Keratinocyte (primary cell): ENCODE data around the gene PIGC. TPM values are rescaled to one million over a fixed set of nuclear protein-coding genes. Genes with fewer than 3 reads are reported as not detected.

Experiments
- DNase-seq: peaks from one replicate; pipeline ENCODE4 v3.0.0-alpha.2; 2011; ENCODE audit warnings: low read depth, missing footprints, low spot score
- FAIRE-seq: peaks from 2 replicates; lab custom pipeline; 2011; peaks lifted over from hg19 to GRCh38; lab: Jason Lieb, UNC
- H2AFZ ChIP-seq: 2 replicates; pipeline ENCODE4 v1.6.0; 2012; ENCODE audit warnings: low read length, control low read depth, inconsistent platforms; ENCODE audit not compliant: control insufficient read depth
- H3K27ac ChIP-seq: 2 replicates; pipeline ENCODE4 v1.5.1; 2011; ENCODE audit warnings: low read length; ENCODE audit not compliant: control insufficient read depth, insufficient read depth
- H3K27me3 ChIP-seq: 3 replicates; pipeline ENCODE4 v1.6.0; 2011; ENCODE audit warnings: low read length; ENCODE audit not compliant: control insufficient read depth, insufficient read depth; ENCODE audit errors: extremely low read depth
- H3K36me3 ChIP-seq, 2 experiments: 2 replicates in 1 of 2; 3 replicates in 1 of 2; pipeline ENCODE4 v1.5.1; 2011; ENCODE audit warnings: low read length in 2 of 2, mild to moderate bottlenecking in 1 of 2; ENCODE audit not compliant: control insufficient read depth in 2 of 2, insufficient read depth in 2 of 2; ENCODE audit errors: extremely low read depth in 1 of 2
- H3K4me1 ChIP-seq: 3 replicates; pipeline ENCODE4 v1.5.1; 2011; ENCODE audit warnings: low read length; ENCODE audit not compliant: control insufficient read depth, insufficient read depth; ENCODE audit errors: extremely low read depth
- H3K4me2 ChIP-seq: 3 replicates; pipeline ENCODE4 v1.6.0; 2011; ENCODE audit warnings: low read depth, low read length; ENCODE audit not compliant: control insufficient read depth, insufficient read depth; ENCODE audit errors: extremely low read depth
- H3K4me3 ChIP-seq, 3 experiments: fragments of 200-600 bp in 1 of 3; sonication (generic) in 1 of 3; 2 replicates in 2 of 3; 3 replicates in 1 of 3; pipeline ENCODE4 v1.5.1; 2011 to 2016; ENCODE audit warnings: low read length in 3 of 3, mild to moderate bottlenecking in 3 of 3, control low read depth in 2 of 3, inconsistent platforms in 1 of 3, low read depth in 1 of 3, mixed read lengths in 1 of 3, mixed run types in 1 of 3, moderate library complexity in 1 of 3; ENCODE audit not compliant: control insufficient read depth in 2 of 3, insufficient read depth in 2 of 3; ENCODE audit errors: extremely low read depth in 1 of 3
- H3K79me2 ChIP-seq: 2 replicates; pipeline ENCODE4 v1.6.0; 2012; ENCODE audit warnings: low read length; ENCODE audit not compliant: control insufficient read depth, insufficient read depth
- H3K9ac ChIP-seq: 3 replicates; pipeline ENCODE4 v1.6.0; 2011; ENCODE audit warnings: low read length; ENCODE audit not compliant: control insufficient read depth, insufficient read depth; ENCODE audit errors: extremely low read depth
- H3K9me1 ChIP-seq: 3 replicates; pipeline ENCODE4 v1.6.0; 2011; ENCODE audit warnings: low read length; ENCODE audit not compliant: control insufficient read depth, insufficient read depth; ENCODE audit errors: extremely low read depth
- H3K9me3 ChIP-seq: 2 replicates; pipeline ENCODE4 v1.5.1; 2012; ENCODE audit warnings: low read depth, low read length; ENCODE audit not compliant: control insufficient read depth
- H4K20me1 ChIP-seq: 3 replicates; pipeline ENCODE4 v1.6.0; 2011; ENCODE audit warnings: low read length; ENCODE audit not compliant: control insufficient read depth, insufficient read depth; ENCODE audit errors: extremely low read depth
- EZH2 ChIP-seq: IDR thresholded peaks from one replicate; pipeline ENCODE4 v1.6.1; 2012; ENCODE audit warnings: inconsistent platforms, mild to moderate bottlenecking, low read length, moderate library complexity
- dilution Hi-C: fragments of 300-500 bp; cut with MboI; formaldehyde crosslinking; loops from one replicate; pipeline ENCODE4 v1.7.0; 2020; ENCODE audit warnings: low sequenced_read_pairs; ENCODE audit not compliant: extremely low pct_ligation_motif_present
- polyA plus RNA-seq, 5 experiments: library from polyadenylated mRNA; depleted of rRNA in 3 of 5; stranded (reverse) in 3 of 5; stranded (forward) in 1 of 5; unstranded in 1 of 5; fragments of >200 nt; gene quantifications; 1 replicate in 1 of 5; 2 replicates in 3 of 5; 3 replicates in 1 of 5; pipeline versions ENCODE4 v1.2.1 to v1.2.3, GENCODE V29; 2011 to 2012; ENCODE audit warnings: missing spikeins in 2 of 5, low read depth in 1 of 5, low replicate concordance in 1 of 5
- TF ChIP-seq, protein P1 (sequence below), 3 experiments: IDR thresholded peaks in 1 of 3; conservative IDR thresholded peaks in 1 of 3; optimal IDR thresholded peaks in 1 of 3; 2 replicates in 2 of 3; 3 replicates in 1 of 3; pipeline versions ENCODE3 to v1.5.1; 2011; ENCODE audit warnings: low read length in 3 of 3, mild to moderate bottlenecking in 3 of 3, moderate library complexity in 2 of 3, control low read depth in 1 of 3, inconsistent platforms in 1 of 3; ENCODE audit not compliant: insufficient read depth in 2 of 3; ENCODE audit errors: extremely low read depth in 1 of 3

PIGC gene
- polyA plus RNA-seq, 1 donor (not counting 4 experiments of a cell fraction or from before 2014, with no cell fraction given): 21.6 TPM

DNA sequence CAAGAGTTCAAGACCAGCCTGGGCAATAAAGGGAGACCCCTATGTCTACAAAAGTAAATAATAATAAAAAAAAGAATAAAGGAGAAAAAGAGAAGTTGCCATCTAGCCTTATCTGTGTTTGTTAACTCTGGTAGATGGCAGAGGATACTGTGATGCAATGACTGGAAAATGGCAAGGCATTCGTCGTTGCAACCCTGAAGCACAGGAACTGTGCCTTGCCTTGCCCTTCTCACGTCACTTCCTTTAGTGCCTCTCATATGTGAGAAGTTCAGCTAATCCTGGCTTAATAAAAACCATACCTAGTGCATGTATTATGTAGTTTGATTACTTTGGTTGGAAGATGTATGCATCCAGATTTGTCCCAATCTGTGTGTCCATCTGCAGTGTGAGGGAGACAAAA lies 25.8 kb upstream of the PIGC start:
- H3K79me2 ChIP-seq: no peaks in the 10 kb centered on the region
- peaks cover 24% of the 10 kb centered on the region for H3K4me1 ChIP-seq
- H2AFZ ChIP-seq: no peak overlapping the region
- no peaks in the 10 kb centered on the region for H3K9me1 ChIP-seq
- no peak for FAIRE-seq
- H3K4me2 ChIP-seq: no peak overlapping the region
- dilution Hi-C loops: no loop called here
- H4K20me1 ChIP-seq: no peaks in the 10 kb centered on the region
- no peaks in the 10 kb centered on the region for H3K9me3 ChIP-seq
- no peaks in the 10 kb centered on the region for H3K27me3 ChIP-seq
- H3K4me3 ChIP-seq: no peak overlapping the region
- H3K9ac ChIP-seq: no peak overlapping the region
- H3K36me3 ChIP-seq: no peaks in the 10 kb centered on the region
- DNase-seq: no peak
- no peak for TF ChIP-seq EZH2
- TF ChIP-seq, protein P1, sequence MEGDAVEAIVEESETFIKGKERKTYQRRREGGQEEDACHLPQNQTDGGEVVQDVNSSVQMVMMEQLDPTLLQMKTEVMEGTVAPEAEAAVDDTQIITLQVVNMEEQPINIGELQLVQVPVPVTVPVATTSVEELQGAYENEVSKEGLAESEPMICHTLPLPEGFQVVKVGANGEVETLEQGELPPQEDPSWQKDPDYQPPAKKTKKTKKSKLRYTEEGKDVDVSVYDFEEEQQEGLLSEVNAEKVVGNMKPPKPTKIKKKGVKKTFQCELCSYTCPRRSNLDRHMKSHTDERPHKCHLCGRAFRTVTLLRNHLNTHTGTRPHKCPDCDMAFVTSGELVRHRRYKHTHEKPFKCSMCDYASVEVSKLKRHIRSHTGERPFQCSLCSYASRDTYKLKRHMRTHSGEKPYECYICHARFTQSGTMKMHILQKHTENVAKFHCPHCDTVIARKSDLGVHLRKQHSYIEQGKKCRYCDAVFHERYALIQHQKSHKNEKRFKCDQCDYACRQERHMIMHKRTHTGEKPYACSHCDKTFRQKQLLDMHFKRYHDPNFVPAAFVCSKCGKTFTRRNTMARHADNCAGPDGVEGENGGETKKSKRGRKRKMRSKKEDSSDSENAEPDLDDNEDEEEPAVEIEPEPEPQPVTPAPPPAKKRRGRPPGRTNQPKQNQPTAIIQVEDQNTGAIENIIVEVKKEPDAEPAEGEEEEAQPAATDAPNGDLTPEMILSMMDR (optimal IDR thresholded peaks at IDR 0.05 in 1 of 3, IDR thresholded peaks at IDR 0.05 in 1 of 3, conservative IDR thresholded peaks at IDR 0.05 in 1 of 3; ENCODE audit: extremely low read depth in 1 of 3, insufficient read depth in 2 of 3, low read length in 3 of 3): no peak
- no peak overlapping the region for H3K27ac ChIP-seq

DNA sequence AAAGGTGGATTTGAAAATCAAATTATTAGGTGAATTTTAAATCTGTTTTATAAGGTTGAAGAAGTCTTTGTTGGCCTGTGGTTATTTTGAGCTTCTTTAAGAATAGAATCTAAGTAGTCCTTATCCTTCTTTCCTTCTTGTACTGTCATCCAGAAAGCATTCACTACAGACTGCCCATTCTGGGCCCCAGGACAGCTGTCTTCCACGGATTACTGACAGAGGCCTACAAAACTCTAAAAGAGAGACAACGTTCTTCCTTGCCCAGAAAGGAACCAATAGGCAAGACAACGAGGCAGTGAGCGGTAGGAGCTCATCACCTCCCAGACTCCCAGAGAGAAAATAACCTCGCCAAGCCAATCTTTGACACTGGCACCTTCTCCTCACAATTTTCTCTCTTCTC lies 24.4 kb upstream of the PIGC start:
- no peak for DNase-seq
- H3K4me3 ChIP-seq: no peak overlapping the region
- dilution Hi-C loops: no loop called here
- no peaks in the 10 kb centered on the region for H4K20me1 ChIP-seq
- no peak overlapping the region for H2AFZ ChIP-seq
- no peaks in the 10 kb centered on the region for H3K9me3 ChIP-seq
- no peak overlapping the region for H3K27ac ChIP-seq
- TF ChIP-seq, protein P1 (optimal IDR thresholded peaks at IDR 0.05 in 1 of 3, IDR thresholded peaks at IDR 0.05 in 1 of 3, conservative IDR thresholded peaks at IDR 0.05 in 1 of 3; ENCODE audit: extremely low read depth in 1 of 3, insufficient read depth in 2 of 3, low read length in 3 of 3): no peak
- TF ChIP-seq EZH2: no peak
- H3K36me3 ChIP-seq: no peaks in the 10 kb centered on the region
- FAIRE-seq: no peak
- no peaks in the 10 kb centered on the region for H3K79me2 ChIP-seq
- H3K4me1 ChIP-seq: peaks cover 24% of the 10 kb centered on the region
- H3K9ac ChIP-seq: no peak overlapping the region
- no peaks in the 10 kb centered on the region for H3K9me1 ChIP-seq
- no peak overlapping the region for H3K4me2 ChIP-seq
- no peaks in the 10 kb centered on the region for H3K27me3 ChIP-seq
